HepG2 (cell line): ENCODE data around the gene FLAD1. TPM values are rescaled to one million over a fixed set of nuclear protein-coding genes. Genes with fewer than 3 reads are reported as not detected.

Source experiments
- ATAC-seq: fragments of 200-7000 bp; cut with Tn5 transposase; 3 replicates; pipeline ENCODE4 v1.9.1; 2020; ENCODE audit warnings: mild to moderate bottlenecking, moderate library complexity
- BruUV-seq: library from RNA; stranded (reverse); fragments of 400-500 nt; replicated peaks from 2 replicates; lab custom pipeline; 2021; lab: Mats Ljungman, UMichigan
- CTCF ChIA-PET: fragments of 300-600 bp; formaldehyde crosslinking; extraction: SDS; loops from one replicate; lab custom pipeline; 2021; ENCODE audit warnings: low total read pairs, inconsistent platforms, low intra/inter-chr PET ratio; lab: Yijun Ruan, JAX
- POLR2A ChIA-PET: fragments of 350-600 bp; sonication (Branson Sonifier 250); formaldehyde crosslinking; loops from one replicate; lab custom pipeline; 2020; ENCODE audit warnings: antibody characterized with exemption, inconsistent platforms; lab: Yijun Ruan, JAX
- DNase-seq: peaks from one replicate; pipeline ENCODE4 v3.0.0-alpha.2; 2015; ENCODE audit warnings: low spot score
- FAIRE-seq: peaks from 3 replicates; lab custom pipeline; 2011; peaks lifted over from hg19 to GRCh38; lab: Jason Lieb, UNC
- H2AFZ ChIP-seq: one replicate; pipeline ENCODE4 v1.6.1; 2011; ENCODE audit warnings: low read length, inconsistent platforms
- H3K27ac ChIP-seq: fragments of 300-600 bp; 3 replicates; pipeline ENCODE4 v1.8.0; 2011; ENCODE audit warnings: mixed run types, mild to moderate bottlenecking, mixed read lengths, low read length, inconsistent platforms; ENCODE audit not compliant: insufficient read depth; ENCODE audit errors: extremely low read length
- H3K27me3 ChIP-seq, 2 experiments: fragments of 200-600 bp in 1 of 2; 2 replicates in 1 of 2; 3 replicates in 1 of 2; pipeline versions ENCODE4 v1.6.0 to v1.8.0; 2011; ENCODE audit warnings: low read length in 2 of 2, mild to moderate bottlenecking in 2 of 2, moderate library complexity in 2 of 2, inconsistent platforms in 1 of 2; ENCODE audit not compliant: insufficient read depth in 2 of 2, control insufficient read depth in 1 of 2
- H3K36me3 ChIP-seq, 2 experiments: fragments of 200-600 bp in 1 of 2; replicated peaks in 1 of 2; 2 replicates in 1 of 2; 3 replicates in 1 of 2; pipeline versions ENCODE4 v1.5.1 to v1.8.0; 2011; ENCODE audit warnings: low read length in 2 of 2, inconsistent platforms in 1 of 2; ENCODE audit not compliant: insufficient read depth in 2 of 2, control insufficient read depth in 1 of 2
- H3K4me1 ChIP-seq: 2 replicates; pipeline ENCODE4 v1.5.1; 2012; ENCODE audit warnings: low read length, inconsistent platforms; ENCODE audit not compliant: insufficient read depth
- H3K4me2 ChIP-seq: 2 replicates; pipeline ENCODE4 v1.6.0; 2011; ENCODE audit warnings: low read depth, low read length, inconsistent platforms
- H3K4me3 ChIP-seq, 3 experiments: fragments of 200-600 bp in 1 of 3; sonication (generic), shearing (Covaris generic) in 1 of 3; replicated peaks in 1 of 3; 2 replicates each; pipeline ENCODE4 v1.5.1; 2011 to 2016; ENCODE audit warnings: low read length in 3 of 3, inconsistent platforms in 2 of 3, low read depth in 2 of 3, mild to moderate bottlenecking in 2 of 3, control low read depth in 1 of 3, mixed read lengths in 1 of 3; ENCODE audit not compliant: insufficient read depth in 1 of 3
- H3K79me2 ChIP-seq: one replicate; pipeline ENCODE4 v1.6.1; 2011; ENCODE audit warnings: low read length, inconsistent platforms; ENCODE audit not compliant: insufficient read depth
- H3K9ac ChIP-seq: 2 replicates; pipeline ENCODE4 v1.6.0; 2011; ENCODE audit warnings: mild to moderate bottlenecking, low read depth, low read length, inconsistent platforms; ENCODE audit not compliant: insufficient read depth
- H3K9me3 ChIP-seq: 2 replicates; pipeline ENCODE4 v1.5.1; 2012; ENCODE audit warnings: mild to moderate bottlenecking, low read length
- H4K20me1 ChIP-seq: 2 replicates; pipeline ENCODE4 v1.6.0; 2011; ENCODE audit warnings: inconsistent platforms, mild to moderate bottlenecking, low read length, moderate library complexity; ENCODE audit not compliant: insufficient read depth
- KDM1A ChIP-seq: IDR thresholded peaks from 2 replicates; pipeline ENCODE4 v1.6.1; 2016; ENCODE audit warnings: missing compliant biosample characterization
- KLF6 ChIP-seq: IDR thresholded peaks from 2 replicates; pipeline ENCODE4 v1.8.0; 2016; ENCODE audit warnings: missing biosample characterization, missing genetic modification reagents
- SKI ChIP-seq: fragments of 450-650 bp; IDR thresholded peaks from one replicate; pipeline ENCODE4 v1.6.1; 2018; ENCODE audit warnings: mild to moderate bottlenecking; ENCODE audit not compliant: partially characterized antibody
- SOX13 ChIP-seq, 3 experiments: fragments of 450-650 bp in 1 of 3; sonication (generic) in 1 of 3; formaldehyde crosslinking in 1 of 3; IDR thresholded peaks in 2 of 3; conservative IDR thresholded peaks in 1 of 3; 2 replicates each; pipeline versions ENCODE4 v1.5.0 to v1.6.1; 2016 to 2020; ENCODE audit warnings: antibody characterized with exemption in 1 of 3, mild to moderate bottlenecking in 1 of 3, missing compliant biosample characterization in 1 of 3, missing genetic modification reagents in 1 of 3, moderate library complexity in 1 of 3
- SOX6 ChIP-seq, 2 experiments: fragments of 450-650 bp in 1 of 2; sonication (generic) in 1 of 2; formaldehyde crosslinking in 1 of 2; IDR thresholded peaks; 2 replicates each; pipeline versions ENCODE4 v1.4.0 to v1.6.1; 2017 to 2020; ENCODE audit warnings: antibody characterized with exemption in 1 of 2, mild to moderate bottlenecking in 1 of 2, missing genetic modification reagents in 1 of 2
- TCF7 ChIP-seq: sonication (generic); IDR thresholded peaks from 2 replicates; pipeline ENCODE4 v1.6.1; 2016; ENCODE audit warnings: antibody characterized with exemption, low read depth
- THAP11 ChIP-seq: IDR thresholded peaks from 2 replicates; pipeline ENCODE4 v1.6.1; 2016; ENCODE audit warnings: missing biosample characterization, missing genetic modification reagents
- ZFY ChIP-seq: sonication (generic); formaldehyde crosslinking; IDR thresholded peaks from 2 replicates; pipeline ENCODE4 v1.4.0; 2020; ENCODE audit warnings: missing genetic modification reagents
- ZMYM3 ChIP-seq: sonication (generic); formaldehyde crosslinking; IDR thresholded peaks from 2 replicates; pipeline ENCODE4 v1.5.1; 2020; ENCODE audit warnings: mild to moderate bottlenecking, missing genetic modification reagents
- ZNF580 ChIP-seq: IDR thresholded peaks from 2 replicates; pipeline ENCODE4 v1.6.1; 2016; ENCODE audit warnings: low read depth, borderline replicate concordance
- ZSCAN21 ChIP-seq: sonication (generic); formaldehyde crosslinking; IDR thresholded peaks from 2 replicates; pipeline ENCODE4 v1.8.0; 2022; ENCODE audit warnings: mild to moderate bottlenecking, missing genetic modification reagents, moderate library complexity, borderline replicate concordance
- WGBS: methylation state at CpG from one replicate; pipeline ENCODE4 v1.1.6; 2017; ENCODE audit warnings: low lambda C conversion rate; 5-methylcytosine and 5-hydroxymethylcytosine counted together
- in situ Hi-C: cut with HindIII; loops from 2 replicates; pipeline ENCODE4 v1.10.0; 2017; ENCODE audit warnings: low pct_unique_long_range_greater_than_20kb; ENCODE audit not compliant: extremely low pct_ligation_motif_present
- intact Hi-C: fragments of 100-400 bp; cut with micrococcal nuclease; formaldehyde crosslinking; loops from one replicate; pipeline ENCODE4 v1.10.0; 2022; ENCODE audit not compliant: unreplicated experiment
- polyA plus RNA-seq, 8 experiments: library from polyadenylated mRNA; depleted of rRNA in 3 of 8; stranded (reverse) in 7 of 8; unstranded in 1 of 8; fragments of >200 nt; fragmentation: Illumina TruSeq in 4 of 8; extraction: Trizol in 4 of 8; gene quantifications; 2 replicates each; pipeline versions ENCODE4 v1.2.1 to v1.2.3, GENCODE V29; 2011 to 2016; ENCODE audit warnings: low read depth in 4 of 8, missing spikeins in 1 of 8, mixed read lengths in 1 of 8; ENCODE audit not compliant: insufficient read depth in 1 of 8
- total RNA-seq, 5 experiments: library from RNA; depleted of rRNA; stranded (reverse); fragments of >200 nt; fragmentation: Illumina TruSeq; extraction: Trizol; gene quantifications; 2 replicates each; pipeline ENCODE4 v1.2.3, GENCODE V29; 2016; ENCODE audit warnings: low read depth in 1 of 5
- TF ChIP-seq, protein P1 (sequence below): sonication (generic); formaldehyde crosslinking; IDR thresholded peaks from 2 replicates; pipeline ENCODE4 v1.5.1; 2020; ENCODE audit warnings: missing genetic modification reagents, mild to moderate bottlenecking, borderline replicate concordance
- TF ChIP-seq, protein P2 (sequence below): sonication (generic); formaldehyde crosslinking; conservative IDR thresholded peaks from 2 replicates; pipeline ENCODE4 v1.4.0; 2020; ENCODE audit warnings: mild to moderate bottlenecking, missing genetic modification reagents, moderate library complexity
- TF ChIP-seq, protein P3 (sequence below): sonication (generic); formaldehyde crosslinking; IDR thresholded peaks from 2 replicates; pipeline ENCODE4 v1.5.0; 2020; ENCODE audit warnings: mild to moderate bottlenecking, missing genetic modification reagents
- TF ChIP-seq, protein P4 (sequence below): sonication (generic); formaldehyde crosslinking; IDR thresholded peaks from 2 replicates; pipeline ENCODE4 v1.4.0; 2020; ENCODE audit warnings: missing genetic modification reagents

Gene FLAD1
- total and polyA plus RNA-seq, 2 of the 13 experiments (the other 11 are each of a cell fraction or from before 2014, with no cell fraction given): 25.9 to 32.8 TPM

DNA sequence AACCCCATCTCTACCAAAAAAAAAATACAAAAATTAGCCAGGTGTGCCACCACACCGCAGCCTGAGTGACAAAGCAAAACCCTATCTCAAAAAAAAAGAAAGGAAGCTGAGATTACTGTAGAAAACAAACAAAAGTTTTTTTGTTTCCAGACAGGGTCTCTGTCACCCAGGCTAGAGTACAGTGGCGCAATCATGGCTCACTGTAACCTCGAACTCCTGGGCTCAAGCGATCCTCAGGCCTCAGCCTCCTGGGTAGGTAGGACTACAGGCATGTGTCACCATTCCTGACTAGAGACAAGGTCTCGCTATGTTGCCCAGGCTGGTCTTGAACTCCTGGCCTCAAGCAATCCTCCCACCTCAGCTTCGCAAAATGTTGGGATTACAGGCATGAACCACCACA lies 18.8 kb upstream of the FLAD1 start:
- POLR2A ChIA-PET: interaction anchor here (0.7 to 8.3 kb wide), 5 partner anchors 9 to 28 kb away, joined by 3 to 148 read pairs (median 5); partner anchors contain the start of genes CKS1B, FLAD1, PBXIP1 and PMVK
- Histone ChIP-seq H3K9me3 (no peaks in the 10 kb centered on the region), H3K4me1 (peaks cover 60% of the 10 kb centered on the region), H3K79me2 (peaks cover 35% of the 10 kb centered on the region), H3K4me3 (no peak overlapping the region), H3K9ac (no peak overlapping the region), H4K20me1 (no peaks in the 10 kb centered on the region), H3K36me3 (peaks cover 23 to 62% of the 10 kb centered on the region in 2 experiments), H3K4me2 (no peak overlapping the region), H3K27me3 (no peaks in the 10 kb centered on the region; a peak in 1 of 5 replicates), H3K27ac (peak overlapping the region; percentile 51), H2AFZ (no peak overlapping the region)
- CTCF ChIA-PET: no interaction called here
- BruUV-seq: no TSS peak
- no peak for ATAC-seq
- intact Hi-C loops: no loop called here
- DNase-seq: no peak
- WGBS: 74% methylated on average over 6 of the region's 6 CpGs
- in situ Hi-C loops: loop anchor here (5.0 kb wide), 1 partner anchor 33 kb away; no protein-coding TSS in a partner anchor
- FAIRE-seq: no peak
- no peak for TF ChIP-seq THAP11
- TF ChIP-seq SOX13 (IDR thresholded peaks at IDR 0.05): no peak
- TF ChIP-seq SOX13 (CRISPR knock-in tag; conservative IDR thresholded peaks at IDR 0.05 in 1 of 2, IDR thresholded peaks at IDR 0.05 in 1 of 2): peak in 1 of 2 experiments; percentile 31; a peak in 1 of 4 replicates
- peak; percentile 19; the same call in 1 of the 2 replicates for TF ChIP-seq KDM1A
- TF ChIP-seq KLF6 (CRISPR knock-in tag): no peak
- peak; percentile 45; the same call in 1 of the 2 replicates for TF ChIP-seq ZMYM3 (CRISPR knock-in tag)
- TF ChIP-seq, protein P1, sequence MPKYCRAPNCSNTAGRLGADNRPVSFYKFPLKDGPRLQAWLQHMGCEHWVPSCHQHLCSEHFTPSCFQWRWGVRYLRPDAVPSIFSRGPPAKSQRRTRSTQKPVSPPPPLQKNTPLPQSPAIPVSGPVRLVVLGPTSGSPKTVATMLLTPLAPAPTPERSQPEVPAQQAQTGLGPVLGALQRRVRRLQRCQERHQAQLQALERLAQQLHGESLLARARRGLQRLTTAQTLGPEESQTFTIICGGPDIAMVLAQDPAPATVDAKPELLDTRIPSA (CRISPR knock-in tag): no peak
- no peak for TF ChIP-seq ZSCAN21 (CRISPR knock-in tag)
- TF ChIP-seq, protein P2, sequence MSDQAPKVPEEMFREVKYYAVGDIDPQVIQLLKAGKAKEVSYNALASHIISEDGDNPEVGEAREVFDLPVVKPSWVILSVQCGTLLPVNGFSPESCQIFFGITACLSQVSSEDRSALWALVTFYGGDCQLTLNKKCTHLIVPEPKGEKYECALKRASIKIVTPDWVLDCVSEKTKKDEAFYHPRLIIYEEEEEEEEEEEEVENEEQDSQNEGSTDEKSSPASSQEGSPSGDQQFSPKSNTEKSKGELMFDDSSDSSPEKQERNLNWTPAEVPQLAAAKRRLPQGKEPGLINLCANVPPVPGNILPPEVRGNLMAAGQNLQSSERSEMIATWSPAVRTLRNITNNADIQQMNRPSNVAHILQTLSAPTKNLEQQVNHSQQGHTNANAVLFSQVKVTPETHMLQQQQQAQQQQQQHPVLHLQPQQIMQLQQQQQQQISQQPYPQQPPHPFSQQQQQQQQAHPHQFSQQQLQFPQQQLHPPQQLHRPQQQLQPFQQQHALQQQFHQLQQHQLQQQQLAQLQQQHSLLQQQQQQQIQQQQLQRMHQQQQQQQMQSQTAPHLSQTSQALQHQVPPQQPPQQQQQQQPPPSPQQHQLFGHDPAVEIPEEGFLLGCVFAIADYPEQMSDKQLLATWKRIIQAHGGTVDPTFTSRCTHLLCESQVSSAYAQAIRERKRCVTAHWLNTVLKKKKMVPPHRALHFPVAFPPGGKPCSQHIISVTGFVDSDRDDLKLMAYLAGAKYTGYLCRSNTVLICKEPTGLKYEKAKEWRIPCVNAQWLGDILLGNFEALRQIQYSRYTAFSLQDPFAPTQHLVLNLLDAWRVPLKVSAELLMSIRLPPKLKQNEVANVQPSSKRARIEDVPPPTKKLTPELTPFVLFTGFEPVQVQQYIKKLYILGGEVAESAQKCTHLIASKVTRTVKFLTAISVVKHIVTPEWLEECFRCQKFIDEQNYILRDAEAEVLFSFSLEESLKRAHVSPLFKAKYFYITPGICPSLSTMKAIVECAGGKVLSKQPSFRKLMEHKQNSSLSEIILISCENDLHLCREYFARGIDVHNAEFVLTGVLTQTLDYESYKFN (CRISPR knock-in tag): no peak
- no peak for TF ChIP-seq SOX6 (IDR thresholded peaks at IDR 0.05)
- TF ChIP-seq SOX6 (CRISPR knock-in tag; IDR thresholded peaks at IDR 0.05): peak; percentile 56; the same call in 1 of the 2 replicates
- no peak for TF ChIP-seq TCF7
- TF ChIP-seq, protein P3, sequence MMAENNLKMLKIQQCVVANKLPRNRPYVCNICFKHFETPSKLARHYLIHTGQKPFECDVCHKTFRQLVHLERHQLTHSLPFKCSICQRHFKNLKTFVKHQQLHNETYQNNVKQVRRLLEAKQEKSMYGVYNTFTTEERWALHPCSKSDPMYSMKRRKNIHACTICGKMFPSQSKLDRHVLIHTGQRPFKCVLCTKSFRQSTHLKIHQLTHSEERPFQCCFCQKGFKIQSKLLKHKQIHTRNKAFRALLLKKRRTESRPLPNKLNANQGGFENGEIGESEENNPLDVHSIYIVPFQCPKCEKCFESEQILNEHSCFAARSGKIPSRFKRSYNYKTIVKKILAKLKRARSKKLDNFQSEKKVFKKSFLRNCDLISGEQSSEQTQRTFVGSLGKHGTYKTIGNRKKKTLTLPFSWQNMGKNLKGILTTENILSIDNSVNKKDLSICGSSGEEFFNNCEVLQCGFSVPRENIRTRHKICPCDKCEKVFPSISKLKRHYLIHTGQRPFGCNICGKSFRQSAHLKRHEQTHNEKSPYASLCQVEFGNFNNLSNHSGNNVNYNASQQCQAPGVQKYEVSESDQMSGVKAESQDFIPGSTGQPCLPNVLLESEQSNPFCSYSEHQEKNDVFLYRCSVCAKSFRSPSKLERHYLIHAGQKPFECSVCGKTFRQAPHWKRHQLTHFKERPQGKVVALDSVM (CRISPR knock-in tag): peak; percentile 97
- TF ChIP-seq ZFY (CRISPR knock-in tag): peak; percentile 30; the same call in 1 of the 2 replicates
- TF ChIP-seq, protein P4, sequence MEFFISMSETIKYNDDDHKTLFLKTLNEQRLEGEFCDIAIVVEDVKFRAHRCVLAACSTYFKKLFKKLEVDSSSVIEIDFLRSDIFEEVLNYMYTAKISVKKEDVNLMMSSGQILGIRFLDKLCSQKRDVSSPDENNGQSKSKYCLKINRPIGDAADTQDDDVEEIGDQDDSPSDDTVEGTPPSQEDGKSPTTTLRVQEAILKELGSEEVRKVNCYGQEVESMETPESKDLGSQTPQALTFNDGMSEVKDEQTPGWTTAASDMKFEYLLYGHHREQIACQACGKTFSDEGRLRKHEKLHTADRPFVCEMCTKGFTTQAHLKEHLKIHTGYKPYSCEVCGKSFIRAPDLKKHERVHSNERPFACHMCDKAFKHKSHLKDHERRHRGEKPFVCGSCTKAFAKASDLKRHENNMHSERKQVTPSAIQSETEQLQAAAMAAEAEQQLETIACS (CRISPR knock-in tag): no peak
- no peak for TF ChIP-seq ZNF580
- no peak for TF ChIP-seq SKI
